ENCODE data around the gene MSMP. TPM values are rescaled to one million over a fixed set of nuclear protein-coding genes. Genes with fewer than 3 reads are reported as not detected.

MSMP gene, protein sequence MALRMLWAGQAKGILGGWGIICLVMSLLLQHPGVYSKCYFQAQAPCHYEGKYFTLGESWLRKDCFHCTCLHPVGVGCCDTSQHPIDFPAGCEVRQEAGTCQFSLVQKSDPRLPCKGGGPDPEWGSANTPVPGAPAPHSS
- not detected for polyA plus RNA-seq (ENCODE audit: insufficient read length in 4 of 4)

DNA sequence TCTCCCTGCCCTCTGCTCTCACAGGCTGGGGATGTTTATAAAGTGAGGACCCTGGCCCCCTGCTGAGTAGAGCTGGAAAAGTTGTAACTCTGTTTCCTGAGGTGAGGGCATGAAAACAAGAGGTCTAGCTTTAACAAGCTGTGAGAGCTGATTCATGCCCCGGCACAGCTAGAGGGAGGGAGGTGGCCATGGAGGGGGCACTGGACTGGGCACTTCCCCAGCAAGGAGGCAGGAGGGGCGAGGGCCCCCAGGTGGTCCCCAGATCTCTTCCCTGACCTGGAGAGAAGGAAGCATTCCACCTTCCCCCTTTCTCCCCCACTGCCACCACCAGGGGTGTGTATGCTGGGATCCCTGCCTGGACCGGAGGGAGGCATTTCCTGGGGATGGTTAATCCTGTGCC lies at the start of gene MSMP:
TSS of gene MSMP (minus strand) at position 13 of the 400 bp plus-strand sequence. CDS start 147 bp downstream, outside the sequence.
- DNase-seq (ENCODE audit: low read depth in 4 of 4, low spot score in 2 of 4), result no peak

DNA sequence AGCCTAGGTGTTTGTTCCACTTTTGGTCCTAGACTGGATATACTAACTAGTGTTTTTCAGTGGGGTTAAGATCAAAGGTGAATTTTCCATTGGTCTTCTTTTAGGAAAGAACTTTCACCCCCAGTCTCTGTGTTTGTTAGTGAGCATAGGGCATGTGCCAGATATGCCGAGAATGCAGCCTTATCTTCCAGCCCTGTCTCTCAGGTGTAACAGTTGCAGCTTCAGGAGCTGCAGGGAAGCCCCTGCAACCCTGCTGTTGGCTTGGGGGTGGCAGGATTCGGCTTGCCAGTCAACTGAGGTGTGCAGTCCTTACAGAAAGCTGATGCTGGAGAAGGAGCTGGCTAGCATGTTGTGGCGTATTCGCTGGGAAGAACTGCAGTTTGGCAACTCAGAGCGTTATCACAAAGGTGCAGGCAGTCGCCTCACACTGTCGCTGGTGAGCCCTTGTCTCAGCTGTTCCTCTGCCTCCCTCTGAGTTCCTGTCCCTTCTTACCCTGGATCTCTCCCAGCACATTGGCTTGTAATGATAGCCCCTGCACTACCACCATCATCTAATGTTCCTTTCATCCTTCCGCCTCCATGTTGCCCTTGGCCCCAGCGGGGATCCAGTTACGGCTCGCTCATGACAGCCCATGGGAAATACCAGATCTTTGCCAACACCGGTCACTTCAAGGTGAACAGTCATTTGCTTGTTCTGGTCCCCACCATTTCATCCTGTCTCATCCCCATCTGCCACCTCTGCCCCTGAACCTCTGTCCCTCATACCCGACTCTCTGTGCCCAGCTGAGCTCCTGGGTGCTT lies 47.5 kb upstream of the MSMP start:
- no peak for DNase-seq (ENCODE audit: low read depth in 4 of 4, low spot score in 2 of 4)

DNA sequence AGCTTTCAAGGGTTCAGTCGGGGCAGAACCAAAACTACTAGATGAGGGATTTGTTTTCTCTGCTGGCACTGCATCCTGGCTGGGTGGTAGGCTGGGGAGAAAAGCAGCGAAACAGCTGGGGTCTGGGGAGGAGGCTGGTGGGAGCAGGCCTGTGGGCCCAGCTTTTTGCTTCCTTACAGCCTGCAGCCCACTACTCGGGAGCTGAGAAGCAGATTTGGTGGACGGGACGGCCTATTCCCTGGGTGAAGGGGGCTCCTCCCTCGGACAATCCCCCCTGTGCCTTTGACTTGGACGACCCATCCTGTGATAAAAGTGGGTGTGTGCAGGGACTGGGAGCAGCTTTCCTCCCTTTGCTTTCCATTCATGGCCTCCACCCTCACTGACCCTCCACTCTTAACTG lies 46.5 kb upstream of the MSMP start:
- no peak for DNase-seq (ENCODE audit: low read depth in 4 of 4, low spot score in 2 of 4)

DNA sequence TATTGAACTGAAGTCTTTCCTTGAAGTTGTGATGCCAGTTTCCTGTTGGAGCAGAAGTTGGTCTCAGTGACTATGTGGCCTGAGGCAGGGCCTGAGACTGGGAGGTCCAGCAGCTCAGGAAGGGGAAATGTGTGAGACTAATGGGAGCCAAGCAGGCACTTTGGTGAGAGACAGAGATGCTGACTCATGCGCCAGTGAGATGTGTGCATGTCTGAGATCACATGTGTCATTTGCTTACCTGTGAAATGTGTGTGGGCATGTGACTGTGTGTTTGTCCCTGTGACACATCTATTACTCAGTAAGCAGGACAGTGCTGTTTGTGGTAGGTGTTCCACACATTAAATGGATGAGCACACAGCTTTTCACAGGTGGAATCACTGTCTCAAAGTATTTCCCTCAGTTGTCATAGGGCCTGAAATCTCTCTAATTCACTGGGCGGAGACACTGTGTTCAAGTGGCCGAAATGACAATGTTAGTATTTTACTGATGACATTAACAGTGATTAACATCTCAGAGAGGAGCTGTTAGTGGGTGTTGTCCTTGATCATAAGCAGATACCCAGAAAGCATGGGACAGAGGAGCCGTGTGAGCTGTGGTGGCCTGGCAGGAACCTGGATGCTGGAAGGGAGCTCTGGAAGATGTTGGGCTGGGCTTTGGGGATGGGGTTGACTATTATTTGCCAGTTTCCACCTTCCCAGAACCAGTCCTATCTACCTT lies 44.7 kb upstream of the MSMP start:
- no peak for DNase-seq (ENCODE audit: low read depth in 4 of 4, low spot score in 2 of 4)

DNA sequence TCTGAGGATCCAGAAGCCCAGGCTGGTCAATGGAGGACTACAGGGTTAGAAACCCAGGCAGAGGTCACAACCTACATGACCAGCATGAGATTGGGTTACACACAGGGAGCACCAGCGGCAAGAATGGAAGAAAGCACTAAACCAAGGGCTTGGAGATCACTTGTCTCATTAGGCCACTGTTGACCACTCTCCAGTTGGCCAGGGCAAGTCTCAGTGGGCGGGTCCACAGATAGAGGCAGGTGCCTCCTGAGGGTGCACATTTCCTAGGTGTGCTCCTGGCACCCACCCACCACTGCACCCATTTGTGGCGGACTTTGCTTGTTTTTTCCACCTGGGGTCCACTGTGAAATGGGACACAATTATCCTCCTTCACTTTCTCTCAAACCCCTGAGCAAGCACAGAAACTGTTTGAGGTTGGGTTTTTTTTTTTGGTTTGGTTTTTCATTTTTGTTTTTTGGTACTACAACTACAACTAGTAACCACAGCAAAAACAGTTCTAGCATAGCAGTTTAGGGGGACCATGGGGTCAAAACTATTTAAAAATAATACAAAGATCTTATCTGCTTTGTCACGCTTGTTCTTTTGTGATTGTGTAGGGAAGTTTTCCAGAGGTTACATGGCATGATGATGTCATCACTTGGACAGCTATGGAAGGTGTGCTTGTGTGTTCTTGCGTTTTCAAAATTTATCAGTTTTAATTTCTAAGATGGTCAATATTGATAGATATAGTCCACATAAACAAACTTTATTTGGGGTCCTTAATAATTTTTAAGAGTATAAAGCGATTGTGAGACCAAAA lies 43.4 kb upstream of the MSMP start:
- no peak for DNase-seq (ENCODE audit: low read depth in 4 of 4, low spot score in 2 of 4)

DNA sequence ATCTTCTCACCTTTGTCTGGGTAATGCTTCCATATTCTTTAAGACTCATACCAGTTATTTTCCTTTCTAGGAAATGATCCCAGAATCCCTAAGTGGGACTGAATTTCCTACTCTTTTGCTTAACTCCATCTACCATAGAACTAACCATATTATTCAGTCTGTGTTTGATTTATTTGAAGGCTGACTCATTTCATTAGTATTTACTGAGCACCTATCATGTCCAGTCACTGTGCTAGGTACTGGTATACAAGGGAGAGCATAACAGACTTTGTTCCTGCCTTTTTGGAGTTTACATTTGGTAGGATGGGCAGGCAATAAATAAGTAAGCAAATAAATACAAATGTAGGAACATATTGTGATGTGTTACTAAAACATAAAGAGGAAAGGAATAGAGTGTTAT lies 41.6 kb upstream of the MSMP start:
- DNase-seq (ENCODE audit: low read depth in 4 of 4, low spot score in 2 of 4), result no peak

DNA sequence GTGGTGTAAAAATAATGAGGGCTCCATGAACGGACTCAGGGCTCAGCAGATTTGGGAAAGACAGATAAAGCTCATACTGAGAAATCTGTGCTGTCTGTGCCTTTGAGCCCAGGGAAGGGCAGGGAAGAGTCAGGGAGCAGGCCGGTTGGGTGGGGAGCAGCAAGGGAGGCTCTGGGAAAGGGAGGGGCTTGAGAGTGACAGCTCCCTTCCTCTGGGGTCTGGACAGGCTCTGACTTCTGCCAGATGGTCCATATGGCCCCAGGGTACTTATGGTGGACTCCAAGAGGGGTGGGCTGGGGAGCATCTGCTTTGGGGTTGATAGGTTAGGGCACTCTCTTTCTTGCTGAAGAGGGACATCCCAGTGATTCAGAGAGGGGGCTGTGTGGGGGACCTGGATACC lies 39.4 kb upstream of the MSMP start:
- DNase-seq (ENCODE audit: low read depth in 4 of 4, low spot score in 2 of 4), result no peak

DNA sequence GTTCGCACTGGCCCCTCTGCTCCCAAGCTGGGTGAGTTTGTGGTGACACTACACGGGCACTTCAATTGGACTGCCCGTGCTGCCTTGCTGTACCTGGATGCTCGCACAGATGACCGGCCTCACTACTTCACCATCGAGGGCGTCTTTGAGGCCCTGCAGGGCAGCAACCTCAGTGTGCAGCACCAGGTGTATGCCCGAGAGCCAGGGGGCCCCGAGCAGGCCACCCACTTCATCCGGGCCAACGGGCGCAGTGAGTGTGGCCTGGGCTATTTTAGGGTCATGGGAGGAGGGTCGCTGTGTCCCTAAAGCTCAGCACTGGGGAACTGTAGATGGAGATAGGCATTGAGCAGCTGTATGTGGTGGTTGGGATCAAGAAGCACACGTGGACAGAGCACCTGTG lies 38.8 kb upstream of the MSMP start:
- DNase-seq (ENCODE audit: low read depth in 4 of 4, low spot score in 2 of 4), result no peak

DNA sequence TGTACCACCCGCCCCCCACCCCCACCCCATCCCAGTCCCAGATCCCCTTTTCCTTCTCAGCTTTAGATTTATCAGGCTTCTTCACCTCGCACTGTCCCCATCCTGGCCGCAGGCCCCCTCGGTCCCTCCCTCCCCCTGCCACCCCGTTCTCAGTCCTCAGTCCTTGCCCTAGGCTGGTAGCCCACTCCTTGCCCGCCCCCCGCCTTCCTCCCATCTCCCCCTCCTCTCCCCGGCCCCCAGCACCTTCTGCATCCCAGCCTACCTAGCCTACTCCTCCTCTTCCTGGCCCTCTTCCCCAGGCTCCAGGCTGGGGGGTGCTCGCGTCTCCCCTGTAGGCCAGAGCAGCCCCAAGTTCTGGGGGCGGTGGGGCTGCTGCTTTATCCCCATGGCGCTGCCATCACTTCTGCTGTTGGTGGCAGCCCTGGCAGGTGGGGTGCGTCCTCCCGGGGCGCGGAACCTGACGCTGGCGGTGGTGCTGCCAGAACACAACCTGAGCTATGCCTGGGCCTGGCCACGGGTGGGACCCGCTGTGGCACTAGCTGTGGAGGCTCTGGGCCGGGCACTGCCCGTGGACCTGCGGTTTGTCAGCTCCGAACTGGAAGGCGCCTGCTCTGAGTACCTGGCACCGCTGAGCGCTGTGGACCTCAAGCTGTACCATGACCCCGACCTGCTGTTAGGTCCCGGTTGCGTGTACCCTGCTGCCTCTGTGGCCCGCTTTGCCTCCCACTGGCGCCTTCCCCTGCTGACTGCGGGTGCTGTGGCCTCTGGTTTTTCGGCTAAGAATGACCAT lies 38.1 kb upstream of the MSMP start:
- no peak for DNase-seq (ENCODE audit: low read depth in 4 of 4, low spot score in 2 of 4)

DNA sequence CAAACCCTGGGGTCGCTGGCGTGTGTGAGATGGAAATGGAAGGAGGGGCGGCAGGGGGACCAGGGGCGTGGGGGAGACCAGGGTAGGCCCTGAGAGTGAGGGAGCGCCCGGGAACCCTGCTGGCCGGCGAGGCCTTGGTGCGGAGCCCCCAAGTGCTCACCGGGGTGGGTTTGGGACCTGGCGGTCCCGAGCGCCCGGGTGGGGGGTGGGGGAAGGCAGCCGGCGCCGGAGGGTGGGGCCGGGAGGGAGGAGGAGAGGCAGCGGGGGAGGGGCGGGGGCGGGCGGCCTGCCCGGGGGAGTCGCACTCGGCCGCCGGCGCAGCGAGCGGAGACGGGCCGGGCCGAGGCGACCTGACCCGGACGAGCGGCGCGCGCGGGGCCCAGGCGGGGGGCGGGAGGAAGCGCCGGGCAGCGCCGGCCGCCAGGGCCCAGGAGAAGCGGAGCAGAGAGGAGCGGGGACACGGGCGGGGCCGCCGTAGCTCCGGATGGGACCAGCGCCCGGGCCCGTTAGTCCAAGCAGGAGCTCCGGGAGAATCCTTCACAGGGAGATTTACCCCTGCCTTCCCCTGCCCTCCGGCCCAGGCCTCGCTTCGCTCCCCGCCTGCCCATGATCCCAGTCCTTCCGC lies 37.3 kb upstream of the MSMP start, which contains the start of gene NPR2:
TSS of gene NPR2 (plus strand) at position 295 of the 625 bp plus-strand sequence. CDS start 818 bp downstream, outside the sequence.
- no peak for DNase-seq (ENCODE audit: low read depth in 4 of 4, low spot score in 2 of 4)

DNA sequence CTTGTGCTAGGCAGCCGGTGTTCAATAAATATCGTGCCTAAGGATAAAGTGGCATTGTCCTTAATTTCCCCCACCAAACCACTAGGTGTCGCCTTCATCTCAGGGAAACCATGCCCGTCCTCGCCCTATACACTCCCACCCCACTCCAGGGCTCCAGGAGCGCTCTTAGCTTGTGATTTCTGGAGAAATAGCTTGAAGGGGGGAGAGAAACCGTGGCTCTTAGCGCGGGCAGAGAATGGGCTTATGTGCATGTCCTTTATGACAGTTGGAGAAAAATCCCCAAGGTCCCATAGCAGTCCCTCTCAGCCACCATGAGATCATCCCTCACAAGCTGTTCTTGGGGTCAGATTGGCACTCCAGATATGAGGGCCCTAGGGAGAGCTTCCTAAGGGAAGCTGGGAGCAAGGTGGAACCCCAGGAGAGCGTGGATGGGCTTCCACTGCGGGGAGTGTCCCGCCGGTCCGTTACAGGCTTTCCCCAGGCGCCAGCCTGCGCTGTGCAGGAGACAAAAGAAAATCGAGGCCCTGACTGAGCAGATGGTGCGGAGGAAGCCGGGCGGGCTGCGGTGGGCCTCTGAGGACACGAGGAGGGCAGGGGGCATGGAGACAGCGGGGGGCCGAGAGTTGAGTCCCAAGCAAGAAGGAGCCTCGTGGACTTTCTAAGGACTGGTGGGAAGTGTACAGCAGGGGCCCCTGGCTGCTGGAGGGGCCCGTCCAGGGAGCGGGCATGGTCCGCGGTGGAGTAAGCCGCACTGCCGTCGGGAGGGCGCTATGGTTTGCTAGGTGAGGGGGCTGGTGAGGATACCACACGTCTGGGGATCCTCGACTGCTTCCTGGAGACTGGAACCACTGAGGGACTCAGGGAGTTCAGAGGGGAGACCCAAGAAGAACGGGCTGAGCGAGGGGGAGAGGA lies 36.6 kb upstream of the MSMP start:
- DNase-seq (ENCODE audit: low read depth in 4 of 4, low spot score in 2 of 4), result peak in 2 of 4 donors; percentile 60 to 80

DNA sequence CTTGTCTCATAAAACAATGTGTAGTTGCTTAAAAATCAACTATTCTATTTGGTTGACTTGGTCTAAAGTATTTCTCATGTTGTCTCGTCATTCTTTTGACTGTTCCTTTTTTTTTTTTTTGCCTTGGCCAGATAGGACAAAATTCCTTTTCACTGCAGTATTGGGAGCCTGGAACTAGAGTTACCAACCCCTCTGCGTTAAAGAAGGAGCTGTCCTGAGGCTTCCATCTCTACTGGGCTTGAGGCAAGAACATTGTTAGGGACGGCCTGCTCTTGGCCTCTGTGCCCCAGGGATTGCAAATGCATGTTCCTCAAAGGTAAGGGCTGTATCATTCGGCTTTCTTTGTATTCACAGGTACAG lies 35.9 kb upstream of the MSMP start:
- DNase-seq (ENCODE audit: low read depth in 4 of 4, low spot score in 2 of 4), result no peak

DNA sequence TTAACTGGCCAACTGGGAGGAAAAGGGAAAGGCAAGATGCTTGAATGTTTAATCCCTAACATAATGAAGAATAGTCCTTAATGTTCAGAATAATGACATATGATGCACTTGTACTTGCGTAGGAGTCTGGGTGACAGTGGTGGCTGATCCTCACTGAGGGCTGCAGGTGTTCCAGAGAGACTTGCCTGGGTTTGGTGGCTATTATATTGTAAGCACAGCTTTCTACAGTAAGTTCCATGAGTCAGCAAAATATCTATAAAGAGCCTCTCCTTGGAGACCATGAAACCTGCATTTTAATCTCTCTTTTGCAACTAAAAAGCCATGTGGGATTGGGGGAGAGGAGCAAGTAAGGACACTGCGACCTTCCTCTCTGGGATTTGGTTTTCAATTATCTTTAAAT lies 35.5 kb upstream of the MSMP start:
- DNase-seq (ENCODE audit: low read depth in 4 of 4, low spot score in 2 of 4), result no peak

DNA sequence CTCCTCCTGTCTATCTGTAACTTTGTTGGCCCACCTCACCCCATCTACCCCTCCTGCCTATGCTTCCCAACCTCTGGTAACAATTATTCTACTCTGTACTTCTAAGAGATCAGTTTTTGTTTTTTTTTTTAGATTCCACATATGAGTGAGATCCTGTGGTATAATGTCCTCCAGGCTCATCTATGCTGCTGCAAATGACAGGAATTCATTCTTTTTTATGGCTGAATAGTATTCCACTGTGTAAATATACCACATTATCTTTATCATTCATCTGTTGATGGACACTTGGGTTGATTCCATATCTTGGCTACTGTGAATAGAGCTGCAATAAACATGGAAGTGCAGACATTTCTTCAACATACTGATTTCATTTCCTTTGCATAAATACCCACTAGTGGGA lies 29.3 kb upstream of the MSMP start:
- DNase-seq (ENCODE audit: low read depth in 4 of 4, low spot score in 2 of 4), result no peak

DNA sequence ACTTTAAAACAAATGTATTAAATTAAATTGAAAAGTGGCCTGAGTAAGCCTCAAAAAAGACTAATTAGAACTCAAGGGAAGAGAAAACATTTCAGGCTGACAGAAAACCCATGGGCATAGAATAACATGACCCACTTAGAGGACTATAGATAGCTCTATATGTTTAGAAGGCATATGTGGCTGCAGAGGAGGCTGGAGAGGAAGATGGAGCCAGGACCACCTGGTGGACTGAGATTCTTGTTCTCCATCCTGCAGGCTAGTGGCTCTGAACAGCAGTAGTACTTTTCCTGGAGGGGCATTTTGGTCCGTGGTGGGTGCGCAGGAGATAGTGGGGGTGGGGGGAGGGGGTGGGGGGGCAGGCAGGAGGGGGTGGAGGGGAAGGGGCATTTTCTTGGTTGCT lies 27.0 kb upstream of the MSMP start:
- no peak for DNase-seq (ENCODE audit: low read depth in 4 of 4, low spot score in 2 of 4)

DNA sequence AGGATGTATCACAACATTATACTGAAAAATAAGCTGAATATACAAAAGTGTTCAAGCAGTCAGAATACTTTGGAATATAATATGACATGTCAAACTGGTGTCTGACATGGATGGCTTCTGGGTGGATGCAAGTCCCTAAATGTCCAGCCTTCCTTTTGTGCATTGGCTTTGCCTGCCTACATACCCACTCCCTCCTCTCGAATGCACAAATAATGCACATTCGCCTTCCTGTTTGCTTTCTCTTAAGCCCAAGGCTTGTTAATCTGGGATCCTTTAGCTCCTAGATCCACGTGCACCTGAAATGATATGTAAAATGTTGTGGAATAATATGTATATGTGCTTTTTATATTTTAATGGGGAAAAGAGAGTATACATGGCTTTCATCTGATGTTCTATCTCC lies 24.4 kb upstream of the MSMP start:
- no peak for DNase-seq (ENCODE audit: low read depth in 4 of 4, low spot score in 2 of 4)

DNA sequence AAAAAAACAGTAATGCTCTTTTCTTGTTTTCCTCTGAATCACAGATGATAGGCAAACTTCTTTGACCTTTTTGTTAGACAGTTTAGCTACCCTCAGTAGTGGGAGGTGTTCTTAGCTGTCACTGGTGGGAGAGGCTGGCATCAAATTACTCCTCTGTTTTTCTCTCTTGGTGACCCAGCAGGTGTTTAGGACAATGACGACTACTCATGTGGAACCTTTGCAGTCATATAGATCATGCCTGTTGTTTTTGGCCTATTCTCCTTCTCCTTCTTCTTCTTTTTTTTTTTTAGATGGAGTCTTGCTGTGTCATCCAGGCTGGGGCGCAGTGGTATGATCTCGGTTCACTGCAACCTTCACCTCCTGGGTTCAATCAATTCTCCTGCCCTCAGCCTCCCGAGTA lies 21.9 kb upstream of the MSMP start:
- peak in 2 of 4 donors; percentile 30 to 52 for DNase-seq (ENCODE audit: low read depth in 4 of 4, low spot score in 2 of 4)

DNA sequence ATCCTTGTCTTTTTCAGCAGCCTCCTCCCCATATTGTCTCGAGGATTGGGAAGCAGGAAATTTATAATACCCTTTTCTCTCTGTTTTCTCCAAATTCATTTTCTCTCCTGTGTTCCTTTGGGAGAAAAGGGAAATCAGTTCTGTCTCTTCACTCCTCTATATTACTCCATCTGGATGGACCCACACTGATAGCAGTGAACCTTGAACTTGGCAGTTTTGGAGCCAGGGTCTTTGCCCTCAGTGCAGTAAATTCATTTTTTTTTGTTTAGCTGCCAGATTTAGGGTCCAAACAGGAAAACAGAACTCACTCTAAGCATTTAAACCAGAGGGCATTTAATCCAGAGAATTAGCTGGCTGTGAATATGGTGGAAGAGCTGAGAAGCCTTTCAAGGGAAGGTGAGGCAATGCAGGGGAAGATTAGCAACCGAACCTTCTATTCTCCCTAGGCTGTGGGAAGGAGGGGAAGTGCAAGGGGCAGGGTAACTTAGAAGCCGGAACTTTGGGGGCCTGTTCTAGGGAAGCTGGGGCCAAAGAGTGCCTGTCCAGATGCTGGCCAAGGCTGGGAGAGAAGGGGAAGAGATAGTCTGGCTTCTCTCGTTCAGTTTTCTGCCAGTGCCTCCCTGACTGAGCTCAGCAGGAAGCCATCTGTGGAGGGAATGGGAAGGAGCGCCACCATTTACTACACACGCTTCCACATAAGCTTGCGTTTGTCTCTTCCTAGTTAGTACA lies 21.0 kb upstream of the MSMP start:
- DNase-seq (ENCODE audit: low read depth in 4 of 4, low spot score in 2 of 4), result no peak

Measured in left renal cortex interstitium (tissue), 4 donors.